Keratinocyte (primary cell): ENCODE data around the gene SDF2L1. TPM values are rescaled to one million over a fixed set of nuclear protein-coding genes. Genes with fewer than 3 reads are reported as not detected.

Experiments used
- DNase-seq: peaks from one replicate; pipeline ENCODE4 v3.0.0-alpha.2; 2011; ENCODE audit warnings: low read depth, missing footprints, low spot score
- FAIRE-seq: peaks from 2 replicates; lab custom pipeline; 2011; peaks lifted over from hg19 to GRCh38; lab: Jason Lieb, UNC
- H2AFZ ChIP-seq: 2 replicates; pipeline ENCODE4 v1.6.0; 2012; ENCODE audit warnings: low read length, control low read depth, inconsistent platforms; ENCODE audit not compliant: control insufficient read depth
- H3K27ac ChIP-seq: 2 replicates; pipeline ENCODE4 v1.5.1; 2011; ENCODE audit warnings: low read length; ENCODE audit not compliant: control insufficient read depth, insufficient read depth
- H3K27me3 ChIP-seq: 3 replicates; pipeline ENCODE4 v1.6.0; 2011; ENCODE audit warnings: low read length; ENCODE audit not compliant: control insufficient read depth, insufficient read depth; ENCODE audit errors: extremely low read depth
- H3K36me3 ChIP-seq, 2 experiments: 2 replicates in 1 of 2; 3 replicates in 1 of 2; pipeline ENCODE4 v1.5.1; 2011; ENCODE audit warnings: low read length in 2 of 2, mild to moderate bottlenecking in 1 of 2; ENCODE audit not compliant: control insufficient read depth in 2 of 2, insufficient read depth in 2 of 2; ENCODE audit errors: extremely low read depth in 1 of 2
- H3K4me1 ChIP-seq: 3 replicates; pipeline ENCODE4 v1.5.1; 2011; ENCODE audit warnings: low read length; ENCODE audit not compliant: control insufficient read depth, insufficient read depth; ENCODE audit errors: extremely low read depth
- H3K4me2 ChIP-seq: 3 replicates; pipeline ENCODE4 v1.6.0; 2011; ENCODE audit warnings: low read depth, low read length; ENCODE audit not compliant: control insufficient read depth, insufficient read depth; ENCODE audit errors: extremely low read depth
- H3K4me3 ChIP-seq, 3 experiments: fragments of 200-600 bp in 1 of 3; sonication (generic) in 1 of 3; 2 replicates in 2 of 3; 3 replicates in 1 of 3; pipeline ENCODE4 v1.5.1; 2011 to 2016; ENCODE audit warnings: low read length in 3 of 3, mild to moderate bottlenecking in 3 of 3, control low read depth in 2 of 3, inconsistent platforms in 1 of 3, low read depth in 1 of 3, mixed read lengths in 1 of 3, mixed run types in 1 of 3, moderate library complexity in 1 of 3; ENCODE audit not compliant: control insufficient read depth in 2 of 3, insufficient read depth in 2 of 3; ENCODE audit errors: extremely low read depth in 1 of 3
- H3K79me2 ChIP-seq: 2 replicates; pipeline ENCODE4 v1.6.0; 2012; ENCODE audit warnings: low read length; ENCODE audit not compliant: control insufficient read depth, insufficient read depth
- H3K9ac ChIP-seq: 3 replicates; pipeline ENCODE4 v1.6.0; 2011; ENCODE audit warnings: low read length; ENCODE audit not compliant: control insufficient read depth, insufficient read depth; ENCODE audit errors: extremely low read depth
- H3K9me1 ChIP-seq: 3 replicates; pipeline ENCODE4 v1.6.0; 2011; ENCODE audit warnings: low read length; ENCODE audit not compliant: control insufficient read depth, insufficient read depth; ENCODE audit errors: extremely low read depth
- H3K9me3 ChIP-seq: 2 replicates; pipeline ENCODE4 v1.5.1; 2012; ENCODE audit warnings: low read depth, low read length; ENCODE audit not compliant: control insufficient read depth
- H4K20me1 ChIP-seq: 3 replicates; pipeline ENCODE4 v1.6.0; 2011; ENCODE audit warnings: low read length; ENCODE audit not compliant: control insufficient read depth, insufficient read depth; ENCODE audit errors: extremely low read depth
- EZH2 ChIP-seq: IDR thresholded peaks from one replicate; pipeline ENCODE4 v1.6.1; 2012; ENCODE audit warnings: inconsistent platforms, mild to moderate bottlenecking, low read length, moderate library complexity
- dilution Hi-C: fragments of 300-500 bp; cut with MboI; formaldehyde crosslinking; loops from one replicate; pipeline ENCODE4 v1.7.0; 2020; ENCODE audit warnings: low sequenced_read_pairs; ENCODE audit not compliant: extremely low pct_ligation_motif_present
- polyA plus RNA-seq, 5 experiments: library from polyadenylated mRNA; depleted of rRNA in 3 of 5; stranded (reverse) in 3 of 5; stranded (forward) in 1 of 5; unstranded in 1 of 5; fragments of >200 nt; gene quantifications; 1 replicate in 1 of 5; 2 replicates in 3 of 5; 3 replicates in 1 of 5; pipeline versions ENCODE4 v1.2.1 to v1.2.3, GENCODE V29; 2011 to 2012; ENCODE audit warnings: missing spikeins in 2 of 5, low read depth in 1 of 5, low replicate concordance in 1 of 5
- TF ChIP-seq, protein P1 (sequence below), 3 experiments: IDR thresholded peaks in 1 of 3; conservative IDR thresholded peaks in 1 of 3; optimal IDR thresholded peaks in 1 of 3; 2 replicates in 2 of 3; 3 replicates in 1 of 3; pipeline versions ENCODE3 to v1.5.1; 2011; ENCODE audit warnings: low read length in 3 of 3, mild to moderate bottlenecking in 3 of 3, moderate library complexity in 2 of 3, control low read depth in 1 of 3, inconsistent platforms in 1 of 3; ENCODE audit not compliant: insufficient read depth in 2 of 3; ENCODE audit errors: extremely low read depth in 1 of 3

The SDF2L1 gene
- polyA plus RNA-seq, 1 donor (not counting 4 experiments of a cell fraction or from before 2014, with no cell fraction given), result 25.6 TPM

DNA sequence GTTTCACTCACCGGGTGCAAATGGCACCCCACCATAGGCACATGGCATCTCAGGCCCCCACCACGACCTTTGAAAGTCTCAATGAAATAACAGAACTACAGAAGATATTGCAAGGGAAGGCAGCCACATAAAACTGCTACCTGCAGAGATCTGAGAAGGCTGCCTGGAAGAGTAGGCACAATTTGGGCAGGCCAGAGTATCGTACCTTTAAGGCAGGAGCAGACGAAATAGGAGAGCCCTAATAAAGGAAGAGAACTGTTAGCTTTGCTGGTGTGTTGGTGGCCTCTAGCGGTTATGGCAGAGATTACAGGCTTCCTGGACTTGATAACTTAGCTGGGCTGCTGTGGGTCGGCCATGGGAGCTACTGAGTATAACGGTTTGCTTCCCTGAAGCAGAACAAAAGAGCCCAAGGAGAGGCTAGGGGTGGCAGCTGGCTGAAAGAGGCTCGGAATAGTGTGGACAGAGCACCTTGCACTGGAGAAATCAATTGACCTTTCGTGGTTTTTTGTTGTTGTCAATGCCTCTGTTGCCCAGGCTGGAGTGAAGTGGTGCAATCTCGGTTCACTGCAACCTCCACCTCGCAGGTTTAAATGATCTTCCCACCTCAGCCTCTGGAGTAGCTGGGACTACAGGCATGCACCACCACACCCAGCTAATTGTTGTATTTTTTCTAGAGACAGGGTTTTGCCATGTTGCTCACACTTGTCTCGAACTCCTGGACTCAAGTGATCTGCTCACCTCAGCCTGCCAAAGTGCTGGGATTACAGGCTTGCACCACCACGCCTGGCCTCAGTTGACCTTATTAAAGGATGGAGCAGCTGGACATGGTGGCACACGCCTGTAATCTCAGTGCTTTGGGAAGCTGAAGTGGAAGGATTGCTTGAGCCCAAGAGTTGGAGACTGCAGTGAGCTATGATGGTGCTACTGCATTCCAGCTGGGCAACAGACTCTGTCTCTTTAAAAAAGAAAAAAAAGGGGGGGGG lies 4.8 kb downstream of the SDF2L1 start:
- H3K27ac ChIP-seq, result no peak overlapping the region
- no peaks in the 10 kb centered on the region for H3K9me1 ChIP-seq
- H3K4me2 ChIP-seq, result no peak overlapping the region
- no peak for DNase-seq
- no peak overlapping the region for H3K4me3 ChIP-seq
- dilution Hi-C loops, result no loop called here
- H4K20me1 ChIP-seq, result peaks cover 11% of the 10 kb centered on the region
- no peak overlapping the region for H3K9ac ChIP-seq
- H3K27me3 ChIP-seq, result no peaks in the 10 kb centered on the region
- TF ChIP-seq, protein P1, sequence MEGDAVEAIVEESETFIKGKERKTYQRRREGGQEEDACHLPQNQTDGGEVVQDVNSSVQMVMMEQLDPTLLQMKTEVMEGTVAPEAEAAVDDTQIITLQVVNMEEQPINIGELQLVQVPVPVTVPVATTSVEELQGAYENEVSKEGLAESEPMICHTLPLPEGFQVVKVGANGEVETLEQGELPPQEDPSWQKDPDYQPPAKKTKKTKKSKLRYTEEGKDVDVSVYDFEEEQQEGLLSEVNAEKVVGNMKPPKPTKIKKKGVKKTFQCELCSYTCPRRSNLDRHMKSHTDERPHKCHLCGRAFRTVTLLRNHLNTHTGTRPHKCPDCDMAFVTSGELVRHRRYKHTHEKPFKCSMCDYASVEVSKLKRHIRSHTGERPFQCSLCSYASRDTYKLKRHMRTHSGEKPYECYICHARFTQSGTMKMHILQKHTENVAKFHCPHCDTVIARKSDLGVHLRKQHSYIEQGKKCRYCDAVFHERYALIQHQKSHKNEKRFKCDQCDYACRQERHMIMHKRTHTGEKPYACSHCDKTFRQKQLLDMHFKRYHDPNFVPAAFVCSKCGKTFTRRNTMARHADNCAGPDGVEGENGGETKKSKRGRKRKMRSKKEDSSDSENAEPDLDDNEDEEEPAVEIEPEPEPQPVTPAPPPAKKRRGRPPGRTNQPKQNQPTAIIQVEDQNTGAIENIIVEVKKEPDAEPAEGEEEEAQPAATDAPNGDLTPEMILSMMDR (optimal IDR thresholded peaks at IDR 0.05 in 1 of 3, IDR thresholded peaks at IDR 0.05 in 1 of 3, conservative IDR thresholded peaks at IDR 0.05 in 1 of 3; ENCODE audit: extremely low read depth in 1 of 3, insufficient read depth in 2 of 3, low read length in 3 of 3), result peak; percentile 86 to 93 (median 87)
- TF ChIP-seq EZH2, result no peak
- H3K36me3 ChIP-seq, result peaks cover 14 to 18% of the 10 kb centered on the region in 2 experiments
- no peaks in the 10 kb centered on the region for H3K9me3 ChIP-seq
- peak; percentile 83 for FAIRE-seq
- H3K79me2 ChIP-seq, result peaks cover 23% of the 10 kb centered on the region
- H3K4me1 ChIP-seq, result peaks cover 19% of the 10 kb centered on the region
- no peak overlapping the region for H2AFZ ChIP-seq

GRCh38 chr22:21650280-21650679 lies 8.2 kb downstream of the SDF2L1 start:
- no peak for FAIRE-seq
- H2AFZ ChIP-seq, result no peak overlapping the region
- no peak overlapping the region for H3K9ac ChIP-seq
- no peak overlapping the region for H3K4me2 ChIP-seq
- H3K36me3 ChIP-seq, result peaks cover 12 to 14% of the 10 kb centered on the region in 2 experiments
- no peak overlapping the region for H3K27ac ChIP-seq
- dilution Hi-C loops, result no loop called here
- peaks cover 4% of the 10 kb centered on the region for H4K20me1 ChIP-seq
- H3K9me3 ChIP-seq, result no peaks in the 10 kb centered on the region
- H3K4me1 ChIP-seq, result peaks cover 10% of the 10 kb centered on the region
- H3K27me3 ChIP-seq, result no peaks in the 10 kb centered on the region
- DNase-seq, result no peak
- no peak overlapping the region for H3K4me3 ChIP-seq
- TF ChIP-seq EZH2, result no peak
- H3K9me1 ChIP-seq, result no peaks in the 10 kb centered on the region
- peaks cover 5% of the 10 kb centered on the region for H3K79me2 ChIP-seq
